Skeletal muscle tissue (tissue), 4 donors: ENCODE data around the gene ABCG8. TPM values are rescaled to one million over a fixed set of nuclear protein-coding genes. Genes with fewer than 3 reads are reported as not detected.

Source experiments
- H3K27ac ChIP-seq: one replicate; pipeline ENCODE4 v1.7.0; 2013; ENCODE audit warnings: mild to moderate bottlenecking, low read depth, low read length, inconsistent platforms
- H3K27me3 ChIP-seq, 3 donors: one replicate each; pipeline ENCODE4 v1.7.0; 2013; ENCODE audit warnings: low read length in 3 of 3; ENCODE audit not compliant: control insufficient read depth in 3 of 3, insufficient read depth in 3 of 3
- H3K36me3 ChIP-seq, 3 donors: one replicate each; pipeline ENCODE4 v1.7.0; 2013; ENCODE audit warnings: low read length in 3 of 3; ENCODE audit not compliant: control insufficient read depth in 3 of 3, insufficient read depth in 3 of 3
- H3K4me1 ChIP-seq, 3 donors: one replicate each; pipeline ENCODE4 v1.7.0; 2013; ENCODE audit warnings: low read length in 3 of 3, mild to moderate bottlenecking in 3 of 3; ENCODE audit not compliant: control insufficient read depth in 3 of 3, insufficient read depth in 3 of 3
- H3K4me3 ChIP-seq, 3 donors: one replicate each; pipeline ENCODE4 v1.7.0; 2013; ENCODE audit warnings: low read length in 3 of 3
- H3K9ac ChIP-seq, 3 donors: one replicate each; pipeline ENCODE4 v1.7.0; 2013; ENCODE audit warnings: low read length in 3 of 3, mild to moderate bottlenecking in 3 of 3, moderate library complexity in 2 of 3, low read depth in 1 of 3
- H3K9me3 ChIP-seq, 3 donors: one replicate each; pipeline ENCODE4 v1.7.0; 2013; ENCODE audit warnings: low read length in 3 of 3; ENCODE audit not compliant: control insufficient read depth in 3 of 3
- total RNA-seq: library from RNA; depleted of rRNA; stranded (reverse); fragments of >200 nt; gene quantifications from one replicate; pipeline ENCODE4 v1.2.3, GENCODE V29; 2014
- donor health status: Osteomylitis.

Gene ABCG8
- total RNA-seq, 1 donor from 2014 or later = under 0.01 TPM

GRCh38 chr2:43824512-43824911, 14.3 kb upstream of the ABCG8 start:
- H3K9me3 ChIP-seq = no peaks in the 10 kb centered on the region
- no peaks in the 10 kb centered on the region for H3K36me3 ChIP-seq
- no peak overlapping the region for H3K9ac ChIP-seq
- H3K27ac ChIP-seq = no peak overlapping the region
- peaks cover 0 to 13% (median 2%) of the 10 kb centered on the region in 3 donors for H3K27me3 ChIP-seq
- H3K4me3 ChIP-seq = no peak overlapping the region
- no peaks in the 10 kb centered on the region for H3K4me1 ChIP-seq

GRCh38 chr2:43824951-43825493, 13.7 kb upstream of the ABCG8 start:
- Histone ChIP-seq H3K9ac (no peak overlapping the region), H3K27ac (no peak overlapping the region), H3K4me3 (no peak overlapping the region), H3K27me3 (peaks cover 0 to 13% (median 2%) of the 10 kb centered on the region in 3 donors), H3K36me3 (no peaks in the 10 kb centered on the region), H3K9me3 (no peaks in the 10 kb centered on the region), H3K4me1 (no peaks in the 10 kb centered on the region)

DNA sequence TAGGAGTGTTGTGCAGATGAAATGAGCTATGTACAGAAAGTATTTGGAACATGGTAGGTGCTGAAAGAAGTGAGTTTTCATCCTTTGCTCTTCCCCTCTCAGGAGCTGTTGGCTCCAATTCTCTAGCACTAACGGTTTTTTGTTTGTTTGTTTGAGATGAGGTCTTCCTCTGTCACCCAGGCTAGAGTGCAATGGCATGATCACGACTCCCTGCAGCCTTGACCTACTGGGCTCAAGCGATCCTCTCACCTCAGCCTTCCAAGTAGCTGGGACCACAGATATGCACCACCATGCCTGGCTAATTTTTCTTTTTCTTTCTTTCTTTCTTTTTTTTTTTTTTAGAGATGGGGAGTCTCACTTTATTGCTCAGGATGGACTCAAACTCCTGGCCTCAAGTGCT, 12.9 kb upstream of the ABCG8 start:
- Histone ChIP-seq H3K27ac (no peak overlapping the region), H3K4me1 (no peaks in the 10 kb centered on the region), H3K9ac (no peak overlapping the region), H3K9me3 (no peaks in the 10 kb centered on the region), H3K27me3 (peaks cover 0 to 17% (median 2%) of the 10 kb centered on the region in 3 donors), H3K4me3 (no peak overlapping the region), H3K36me3 (no peaks in the 10 kb centered on the region)

- Histone ChIP-seq H3K4me3 (no peak overlapping the region), H3K9ac (no peak overlapping the region), H3K27me3 (peaks cover 3 to 24% (median 6%) of the 10 kb centered on the region in 3 donors), H3K9me3 (no peaks in the 10 kb centered on the region), H3K36me3 (no peaks in the 10 kb centered on the region), H3K4me1 (peaks cover 0 to 2% (median 0%) of the 10 kb centered on the region in 3 donors), H3K27ac (no peak overlapping the region)
Observed at GRCh38 chr2:43826305-43827250, 12.2 kb upstream of the ABCG8 start.

GRCh38 chr2:43831543-43832294, 7.1 kb upstream of the ABCG8 start:
- Histone ChIP-seq H3K4me3 (peak overlapping the region in 2 of 3 donors; percentile 32 to 35), H3K27me3 (peaks cover 7 to 17% (median 11%) of the 10 kb centered on the region in 3 donors), H3K4me1 (peaks cover 0 to 3% (median 0%) of the 10 kb centered on the region in 3 donors)

DNA sequence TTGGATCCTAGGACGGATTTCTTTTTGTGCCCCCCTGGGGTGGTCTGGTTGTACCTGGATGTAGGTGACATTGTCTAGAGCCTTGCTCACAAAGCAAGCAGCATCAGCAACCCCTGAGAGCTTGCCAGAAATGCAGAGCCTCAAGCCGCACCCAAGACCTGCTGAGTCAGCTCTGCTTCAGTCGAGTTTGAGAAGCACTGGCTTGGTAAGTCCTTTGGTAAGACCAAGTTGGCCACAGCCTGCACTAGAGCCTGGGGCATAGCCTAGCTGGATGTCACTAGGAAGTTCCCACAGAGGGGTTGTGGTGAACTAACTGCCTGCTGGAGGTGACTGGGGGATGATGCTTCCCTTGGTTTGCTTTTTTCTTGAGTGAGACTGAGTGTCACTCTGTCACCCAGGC, 6.3 kb upstream of the ABCG8 start:
- Histone ChIP-seq H3K9me3 (no peaks in the 10 kb centered on the region), H3K36me3 (no peaks in the 10 kb centered on the region), H3K27me3 (peaks cover 7 to 17% (median 11%) of the 10 kb centered on the region in 3 donors), H3K4me3 (no peak overlapping the region), H3K9ac (no peak overlapping the region), H3K27ac (no peak overlapping the region), H3K4me1 (peaks cover 0 to 3% (median 0%) of the 10 kb centered on the region in 3 donors)

More at GRCh38 chr2:43831543-43832294, 7.1 kb upstream of the ABCG8 start:
- no peak overlapping the region for H3K27ac ChIP-seq
- H3K9me3 ChIP-seq = no peaks in the 10 kb centered on the region
- H3K36me3 ChIP-seq = no peaks in the 10 kb centered on the region
- peak overlapping the region in 1 of 3 donors; percentile 20 for H3K9ac ChIP-seq

DNA sequence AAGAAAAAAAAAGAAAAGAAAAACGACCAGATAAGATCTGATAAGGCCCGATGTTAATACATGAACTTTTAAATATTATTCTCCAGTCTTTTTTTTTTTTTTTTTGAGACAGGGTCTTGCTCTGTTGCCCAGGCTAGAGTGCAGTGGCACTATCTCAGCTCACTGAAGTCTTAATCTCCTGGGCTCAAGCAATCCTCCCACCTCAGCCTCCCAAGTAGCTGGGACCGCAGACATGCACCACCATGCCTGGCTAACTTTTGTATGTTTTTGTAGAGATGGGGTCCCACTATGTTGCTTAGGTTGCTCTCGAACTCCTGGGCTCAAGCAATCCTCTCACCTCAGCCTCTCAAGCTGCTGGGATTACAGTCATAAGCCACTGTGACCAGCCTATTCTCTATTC, 1.7 kb upstream of the ABCG8 start:
- Histone ChIP-seq H3K4me1 (no peaks in the 10 kb centered on the region), H3K9ac (no peak overlapping the region), H3K27ac (no peak overlapping the region), H3K4me3 (no peak overlapping the region), H3K9me3 (no peaks in the 10 kb centered on the region), H3K27me3 (peaks cover 2 to 10% (median 7%) of the 10 kb centered on the region in 3 donors), H3K36me3 (no peaks in the 10 kb centered on the region)

- no peak overlapping the region for H3K9ac ChIP-seq
- H3K27me3 ChIP-seq = peaks cover 0 to 10% (median 3%) of the 10 kb centered on the region in 3 donors
- no peaks in the 10 kb centered on the region for H3K4me1 ChIP-seq
- no peak overlapping the region for H3K27ac ChIP-seq
- no peaks in the 10 kb centered on the region for H3K9me3 ChIP-seq
- no peak overlapping the region for H3K4me3 ChIP-seq
- H3K36me3 ChIP-seq = no peaks in the 10 kb centered on the region
Observed at GRCh38 chr2:43837831-43838559, 776 bp upstream of the ABCG8 start.

DNA sequence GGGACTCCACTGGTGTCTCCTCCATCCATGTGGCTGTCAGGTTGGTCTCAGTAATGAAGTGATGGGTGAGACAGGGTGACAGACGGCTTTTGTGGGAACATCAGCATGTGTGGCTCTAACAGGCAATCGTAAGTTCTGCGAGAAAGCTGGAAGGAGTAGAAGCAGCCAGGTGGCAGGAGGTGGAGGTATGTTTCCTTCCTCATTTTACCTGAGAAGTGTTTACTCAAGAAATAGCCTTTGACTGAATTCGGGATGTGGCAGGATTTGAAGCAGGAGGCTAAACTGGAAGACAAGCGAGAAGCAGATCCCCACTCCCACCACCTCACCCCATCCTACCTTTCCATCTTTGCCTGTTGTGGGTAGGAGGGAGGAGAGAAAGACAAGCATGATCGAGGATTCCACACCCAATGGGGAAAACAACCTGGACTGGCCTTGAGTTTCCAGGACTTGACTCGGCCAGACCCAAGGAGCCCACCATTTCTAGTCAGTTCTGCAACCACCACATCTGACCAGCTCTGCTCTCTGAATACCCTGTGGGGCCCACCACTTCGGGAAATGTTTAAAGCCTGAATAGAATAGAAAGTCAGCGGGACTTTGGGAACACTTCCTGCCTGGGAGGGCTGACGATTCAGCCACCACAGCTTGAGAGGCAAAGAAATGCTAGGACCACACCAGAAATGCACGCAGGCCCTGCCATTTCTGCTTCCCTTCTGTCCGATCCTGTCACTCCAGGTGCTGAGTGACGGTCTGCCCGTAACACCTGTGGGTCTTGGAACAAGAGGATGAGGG, 1.2 kb downstream of the ABCG8 start:
- H3K27ac ChIP-seq = no peak overlapping the region
- no peak overlapping the region for H3K9ac ChIP-seq
- H3K4me1 ChIP-seq = no peaks in the 10 kb centered on the region
- H3K36me3 ChIP-seq = no peaks in the 10 kb centered on the region
- peaks cover 0 to 10% (median 3%) of the 10 kb centered on the region in 3 donors for H3K27me3 ChIP-seq
- no peak overlapping the region for H3K4me3 ChIP-seq
- no peaks in the 10 kb centered on the region for H3K9me3 ChIP-seq
